Fibroblast of the aortic adventitia (primary cell): Measurements from ENCODE around the gene DYNC1H1. TPM values are rescaled to one million over a fixed set of nuclear protein-coding genes. Genes with fewer than 3 reads are reported as not detected.

Source experiments
- DNase-seq: peaks from one replicate; pipeline ENCODE4 v3.0.0-alpha.2; 2010; ENCODE audit warnings: low read depth
- H3K4me3 ChIP-seq: 2 replicates; pipeline ENCODE4 v1.5.1; 2011; ENCODE audit warnings: low read depth, mild to moderate bottlenecking, control low read depth, low read length, moderate library complexity
- CTCF ChIP-seq: IDR thresholded peaks from 2 replicates; pipeline ENCODE4 v1.5.1; 2011; ENCODE audit warnings: mild to moderate bottlenecking, low read length, control low read depth, inconsistent platforms; ENCODE audit not compliant: insufficient read depth
- total RNA-seq: library from RNA; depleted of rRNA; stranded (reverse); fragments of >200 nt; gene quantifications from 2 replicates; pipeline ENCODE4 v1.2.3, GENCODE V29; 2012; ENCODE audit warnings: low replicate concordance

The DYNC1H1 gene
- total RNA-seq, 1 donor: 376 TPM

GRCh38 chr14:102005336-102005735 lies 41.0 kb downstream of the DYNC1H1 start:
- no peak overlapping the region for H3K4me3 ChIP-seq
- no peak for TF ChIP-seq CTCF
- no peak for DNase-seq

GRCh38 chr14:102007916-102008418 lies 43.6 kb downstream of the DYNC1H1 start:
- no peak for TF ChIP-seq CTCF
- no peak overlapping the region for H3K4me3 ChIP-seq
- no peak for DNase-seq

- no peak for DNase-seq
- no peak for TF ChIP-seq CTCF
- no peak overlapping the region for H3K4me3 ChIP-seq
Measured at GRCh38 chr14:102008891-102009290, 44.5 kb downstream of the DYNC1H1 start.

GRCh38 chr14:102011631-102012030 lies 47.3 kb downstream of the DYNC1H1 start:
- DNase-seq: no peak
- H3K4me3 ChIP-seq: no peak overlapping the region
- no peak for TF ChIP-seq CTCF

GRCh38 chr14:102012336-102012735 lies 48.0 kb downstream of the DYNC1H1 start:
- no peak overlapping the region for H3K4me3 ChIP-seq
- DNase-seq: no peak
- TF ChIP-seq CTCF: no peak

- DNase-seq: no peak
Measured at GRCh38 chr14:102013669-102014200, 49.4 kb downstream of the DYNC1H1 start.

More at GRCh38 chr14:102013669-102014200, 49.4 kb downstream of the DYNC1H1 start:
- no peak for TF ChIP-seq CTCF
- H3K4me3 ChIP-seq: no peak overlapping the region
